Measurements from ENCODE around the gene SIPA1L3. TPM values are rescaled to one million over a fixed set of nuclear protein-coding genes. Genes with fewer than 3 reads are reported as not detected.

The SIPA1L3 gene
- total and polyA plus RNA-seq, 2 donors from 2014 or later: 5.8 to 61.7 TPM

DNA sequence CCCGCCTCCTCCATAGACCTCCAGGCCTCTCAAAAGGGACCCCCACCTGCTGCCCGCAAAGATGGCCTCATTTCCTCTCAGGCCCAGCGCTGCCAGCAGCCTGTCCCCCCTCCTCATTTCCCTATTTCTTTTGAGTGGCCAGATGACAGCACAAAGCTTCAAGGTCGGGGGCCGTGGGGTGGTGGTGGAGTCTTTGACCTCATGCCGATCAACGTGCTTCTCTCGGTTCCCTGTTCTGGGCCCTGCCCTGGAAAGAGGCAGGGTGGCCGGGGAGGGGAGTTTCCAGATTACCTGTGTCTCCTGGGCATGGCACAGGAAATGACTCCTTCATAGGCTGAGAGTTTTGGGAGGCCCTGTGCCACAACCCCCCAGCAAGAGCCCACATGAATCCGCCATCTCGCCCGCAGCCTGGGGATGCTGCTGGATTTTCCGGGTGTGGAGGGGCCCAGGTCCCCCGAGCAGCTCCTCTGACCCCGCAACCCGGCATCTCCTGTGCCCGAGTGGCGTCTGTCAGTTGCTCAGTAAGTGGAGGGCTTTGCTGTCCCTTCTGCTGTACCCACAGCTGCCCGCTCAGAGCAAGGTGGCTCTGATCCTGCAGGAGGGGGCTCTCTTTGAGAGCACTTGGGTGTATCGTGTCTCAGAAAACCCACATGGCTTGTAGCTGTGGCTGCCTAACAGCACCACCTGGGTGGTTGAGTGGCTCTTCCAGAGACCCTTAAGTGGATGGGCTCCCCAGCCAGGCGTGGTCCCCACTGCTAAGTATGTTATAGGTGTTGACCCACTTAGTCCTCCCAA, 139.4 kb downstream of the SIPA1L3 start:
- Histone ChIP-seq H3K4me1 (ENCODE audit: control insufficient read depth in 2 of 3, insufficient read depth in 2 of 3, low read depth in 1 of 3, low read length in 3 of 3) (no peaks in the 10 kb centered on the region), H3K27me3 (ENCODE audit: control insufficient read depth, insufficient read depth, low read length) (no peaks in the 10 kb centered on the region), H3K4me3 (ENCODE audit: low read length in 3 of 3) (no peak overlapping the region), H3K27ac (ENCODE audit: low read depth in 2 of 2, low read length in 2 of 2) (no peak overlapping the region), H3K9ac (ENCODE audit: low read length in 3 of 3) (no peak overlapping the region), H3K9me3 (ENCODE audit: control insufficient read depth in 2 of 3, insufficient read depth in 1 of 3, low read length in 3 of 3) (no peaks in the 10 kb centered on the region), H3K36me3 (ENCODE audit: control insufficient read depth in 2 of 3, insufficient read depth in 3 of 3, low read length in 3 of 3) (no peaks in the 10 kb centered on the region)
- intact Hi-C loops (cut with DNase I): no loop called here
- TF ChIP-seq, protein P1, sequence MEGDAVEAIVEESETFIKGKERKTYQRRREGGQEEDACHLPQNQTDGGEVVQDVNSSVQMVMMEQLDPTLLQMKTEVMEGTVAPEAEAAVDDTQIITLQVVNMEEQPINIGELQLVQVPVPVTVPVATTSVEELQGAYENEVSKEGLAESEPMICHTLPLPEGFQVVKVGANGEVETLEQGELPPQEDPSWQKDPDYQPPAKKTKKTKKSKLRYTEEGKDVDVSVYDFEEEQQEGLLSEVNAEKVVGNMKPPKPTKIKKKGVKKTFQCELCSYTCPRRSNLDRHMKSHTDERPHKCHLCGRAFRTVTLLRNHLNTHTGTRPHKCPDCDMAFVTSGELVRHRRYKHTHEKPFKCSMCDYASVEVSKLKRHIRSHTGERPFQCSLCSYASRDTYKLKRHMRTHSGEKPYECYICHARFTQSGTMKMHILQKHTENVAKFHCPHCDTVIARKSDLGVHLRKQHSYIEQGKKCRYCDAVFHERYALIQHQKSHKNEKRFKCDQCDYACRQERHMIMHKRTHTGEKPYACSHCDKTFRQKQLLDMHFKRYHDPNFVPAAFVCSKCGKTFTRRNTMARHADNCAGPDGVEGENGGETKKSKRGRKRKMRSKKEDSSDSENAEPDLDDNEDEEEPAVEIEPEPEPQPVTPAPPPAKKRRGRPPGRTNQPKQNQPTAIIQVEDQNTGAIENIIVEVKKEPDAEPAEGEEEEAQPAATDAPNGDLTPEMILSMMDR (IDR thresholded peaks at IDR 0.05; ENCODE audit: borderline replicate concordance, extremely low read depth, insufficient read depth): no peak
- FAIRE-seq (no peak), DNase-seq (no peak)

DNA sequence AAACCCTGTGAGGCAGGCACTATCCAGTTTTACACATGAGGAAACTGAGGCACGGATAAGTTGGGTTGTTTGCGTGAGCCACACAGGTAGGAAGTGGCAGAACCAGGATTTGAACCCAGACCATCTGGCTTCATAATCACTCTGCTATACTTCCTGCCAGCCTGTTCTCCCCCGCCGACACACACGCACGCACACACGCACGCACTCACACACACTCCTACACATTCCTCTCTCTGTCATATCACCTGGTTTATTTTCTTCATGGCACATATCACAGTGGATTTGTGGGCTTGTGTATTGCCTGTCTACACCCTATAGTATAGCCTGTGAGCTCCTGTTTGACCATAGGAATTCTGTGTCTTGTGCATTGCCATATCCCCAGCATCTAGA, 140.0 kb downstream of the SIPA1L3 start:
- DNase-seq: peak in 3 of 5 donors; percentile 53 to 65 (median 58)
- TF ChIP-seq, protein P1 (IDR thresholded peaks at IDR 0.05; ENCODE audit: borderline replicate concordance, extremely low read depth, insufficient read depth): no peak
- Histone ChIP-seq H3K27me3 (ENCODE audit: control insufficient read depth, insufficient read depth, low read length) (no peaks in the 10 kb centered on the region), H3K9me3 (ENCODE audit: control insufficient read depth in 2 of 3, insufficient read depth in 1 of 3, low read length in 3 of 3) (no peaks in the 10 kb centered on the region), H3K4me3 (ENCODE audit: low read length in 3 of 3) (no peak overlapping the region), H3K36me3 (ENCODE audit: control insufficient read depth in 2 of 3, insufficient read depth in 3 of 3, low read length in 3 of 3) (no peaks in the 10 kb centered on the region), H3K27ac (ENCODE audit: low read depth in 2 of 2, low read length in 2 of 2) (no peak overlapping the region), H3K9ac (ENCODE audit: low read length in 3 of 3) (no peak overlapping the region), H3K4me1 (ENCODE audit: control insufficient read depth in 2 of 3, insufficient read depth in 2 of 3, low read depth in 1 of 3, low read length in 3 of 3) (no peaks in the 10 kb centered on the region)
- intact Hi-C loops (cut with DNase I): no loop called here
- no peak for FAIRE-seq

DNA sequence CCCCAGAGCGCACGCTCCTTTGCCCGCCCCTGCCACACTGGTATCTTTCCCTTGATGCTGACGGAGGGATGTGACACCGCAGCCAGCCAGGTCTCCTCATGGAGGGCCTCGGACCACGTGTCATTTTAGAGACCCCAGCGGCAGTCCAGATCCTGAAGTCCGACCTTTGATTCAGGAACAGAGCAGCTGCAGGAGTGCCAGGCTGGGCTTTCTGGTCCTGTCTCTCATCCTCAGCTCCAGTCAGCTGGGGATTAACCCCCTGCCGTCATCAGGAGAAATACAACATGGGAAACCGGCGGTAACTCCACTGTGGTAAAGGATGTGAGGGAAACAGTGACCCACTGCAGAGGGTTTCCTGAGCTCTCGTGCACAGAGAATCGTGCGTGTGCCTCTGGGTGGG, 140.6 kb downstream of the SIPA1L3 start:
- H3K27me3 ChIP-seq (ENCODE audit: control insufficient read depth, insufficient read depth, low read length): no peaks in the 10 kb centered on the region
- H3K4me3 ChIP-seq (ENCODE audit: low read length in 3 of 3): no peak overlapping the region
- no peaks in the 10 kb centered on the region for H3K36me3 ChIP-seq (ENCODE audit: control insufficient read depth in 2 of 3, insufficient read depth in 3 of 3, low read length in 3 of 3)
- DNase-seq: no peak
- no peak overlapping the region for H3K27ac ChIP-seq (ENCODE audit: low read depth in 2 of 2, low read length in 2 of 2)
- H3K9ac ChIP-seq (ENCODE audit: low read length in 3 of 3): no peak overlapping the region
- intact Hi-C loops (cut with DNase I): no loop called here
- TF ChIP-seq, protein P1 (IDR thresholded peaks at IDR 0.05; ENCODE audit: borderline replicate concordance, extremely low read depth, insufficient read depth): no peak
- no peaks in the 10 kb centered on the region for H3K4me1 ChIP-seq (ENCODE audit: control insufficient read depth in 2 of 3, insufficient read depth in 2 of 3, low read depth in 1 of 3, low read length in 3 of 3)
- H3K9me3 ChIP-seq (ENCODE audit: control insufficient read depth in 2 of 3, insufficient read depth in 1 of 3, low read length in 3 of 3): no peaks in the 10 kb centered on the region
- FAIRE-seq: no peak
